Subcutaneous abdominal adipose tissue (tissue), 5 donors: ENCODE measurements around the gene LEO1.
A peak's percentile ranks its signal among the peaks of the same experiment; 100 is the strongest.

Experiments used
- H3K27ac ChIP-seq: one replicate; pipeline ENCODE4 v1.7.0; 2013; ENCODE audit warnings: low read depth, mild to moderate bottlenecking, inconsistent platforms, low read length, moderate library complexity
- H3K27me3 ChIP-seq, 5 donors: one replicate each; pipeline ENCODE4 v1.7.0; 2013; ENCODE audit warnings: low read length in 5 of 5, inconsistent platforms in 1 of 5; ENCODE audit not compliant: control insufficient read depth in 5 of 5, insufficient read depth in 4 of 5
- H3K36me3 ChIP-seq, 5 donors: one replicate each; pipeline ENCODE4 v1.7.0; 2013; ENCODE audit warnings: low read length in 5 of 5; ENCODE audit not compliant: control insufficient read depth in 5 of 5, insufficient read depth in 5 of 5
- H3K4me1 ChIP-seq, 5 donors: one replicate each; pipeline ENCODE4 v1.7.0; 2013; ENCODE audit warnings: low read length in 5 of 5, mild to moderate bottlenecking in 3 of 5, moderate library complexity in 1 of 5; ENCODE audit not compliant: control insufficient read depth in 5 of 5, insufficient read depth in 5 of 5
- H3K4me3 ChIP-seq, 5 donors: one replicate each; pipeline ENCODE4 v1.7.0; 2013; ENCODE audit warnings: low read length in 5 of 5, low read depth in 1 of 5
- H3K9ac ChIP-seq, 5 donors: one replicate each; pipeline ENCODE4 v1.7.0; 2013; ENCODE audit warnings: low read length in 5 of 5, mild to moderate bottlenecking in 4 of 5, moderate library complexity in 3 of 5
- H3K9me3 ChIP-seq, 5 donors: one replicate each; pipeline ENCODE4 v1.7.0; 2013; ENCODE audit warnings: low read length in 5 of 5; ENCODE audit not compliant: control insufficient read depth in 5 of 5
- donor health status: healthy.
- donor health status: healthy.
- donor health status: healthy.
- donor health status: healthy.
- donor health status: healthy.

LEO1 gene

DNA sequence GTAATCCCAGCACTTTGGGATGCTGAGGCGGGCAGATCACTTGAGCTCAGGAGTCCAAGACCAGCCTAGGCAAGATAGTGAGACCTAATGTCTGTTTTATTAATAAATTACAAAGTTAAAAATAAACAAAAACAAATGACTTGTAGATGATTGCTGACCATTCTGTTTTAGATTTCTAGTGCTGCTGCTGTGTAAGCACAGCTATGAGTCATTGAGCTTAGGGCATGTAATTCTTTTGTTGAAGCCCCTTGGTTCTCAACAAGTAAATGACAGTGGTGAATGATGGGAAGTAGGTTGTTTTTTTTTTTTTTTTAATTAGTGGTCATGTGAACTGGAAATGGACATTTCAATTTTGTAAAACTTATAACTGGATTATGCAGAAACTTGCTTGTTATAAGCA, 63.3 kb downstream of the LEO1 start:
- H3K4me1 ChIP-seq, result peaks cover 0 to 4% (median 0%) of the 10 kb centered on the region in 5 donors
- H3K9ac ChIP-seq, result no peak overlapping the region
- H3K27me3 ChIP-seq, result no peaks in the 10 kb centered on the region
- no peak overlapping the region for H3K27ac ChIP-seq
- no peak overlapping the region for H3K4me3 ChIP-seq
- H3K36me3 ChIP-seq, result peaks cover 8 to 43% (median 34%) of the 10 kb centered on the region in 5 donors
- no peaks in the 10 kb centered on the region for H3K9me3 ChIP-seq

DNA sequence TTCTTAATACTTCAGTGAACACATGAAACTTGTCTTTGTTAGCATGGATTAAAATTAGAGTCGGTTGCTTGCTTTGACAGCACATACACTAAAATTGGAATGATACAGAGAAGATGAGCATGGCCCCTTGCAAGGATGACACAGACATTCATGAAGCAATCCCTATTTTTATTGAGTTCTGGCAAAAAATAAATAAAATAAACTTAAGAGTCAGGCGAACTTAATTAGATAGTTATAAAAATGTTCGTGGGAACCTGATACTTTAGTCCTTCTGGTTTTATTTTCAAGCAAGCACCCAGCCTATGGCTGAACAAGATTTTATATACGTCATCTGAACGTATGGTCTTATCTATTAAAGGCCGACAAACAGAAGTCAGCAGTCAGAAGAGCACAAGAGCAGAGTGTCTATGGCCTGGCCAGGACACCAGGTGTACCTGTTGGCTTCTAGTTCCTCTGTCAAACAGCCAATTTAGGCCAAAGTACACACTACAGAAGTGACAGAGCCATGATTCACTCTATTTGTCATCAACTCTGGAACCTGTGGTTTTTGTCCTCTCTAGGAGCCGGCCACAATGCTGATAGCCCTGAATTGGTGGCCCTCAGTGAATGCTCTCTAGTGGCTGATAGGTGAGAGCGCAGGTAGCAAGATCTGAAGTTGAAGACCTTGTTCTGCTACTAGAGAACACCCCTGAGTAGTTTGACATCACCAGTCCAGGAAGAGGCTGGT, 64.3 kb downstream of the LEO1 start:
- Histone ChIP-seq H3K9ac (no peak overlapping the region), H3K27ac (no peak overlapping the region), H3K36me3 (peaks cover 8 to 44% (median 35%) of the 10 kb centered on the region in 5 donors), H3K4me1 (peaks cover 0 to 4% (median 0%) of the 10 kb centered on the region in 5 donors), H3K4me3 (no peak overlapping the region), H3K27me3 (no peaks in the 10 kb centered on the region), H3K9me3 (no peaks in the 10 kb centered on the region)

- Histone ChIP-seq H3K9me3 (no peaks in the 10 kb centered on the region), H3K27me3 (no peaks in the 10 kb centered on the region), H3K4me1 (no peaks in the 10 kb centered on the region), H3K27ac (no peak overlapping the region), H3K4me3 (no peak overlapping the region), H3K36me3 (peaks cover 30 to 59% (median 47%) of the 10 kb centered on the region in 5 donors), H3K9ac (no peak overlapping the region)
Measured at GRCh38 chr15:51904931-51905330, 66.6 kb downstream of the LEO1 start.

GRCh38 chr15:51904421-51904820, 67.2 kb downstream of the LEO1 start:
- Histone ChIP-seq H3K36me3 (peaks cover 31 to 60% (median 50%) of the 10 kb centered on the region in 5 donors), H3K9ac (no peak overlapping the region), H3K4me1 (no peaks in the 10 kb centered on the region), H3K27me3 (no peaks in the 10 kb centered on the region), H3K4me3 (no peak overlapping the region), H3K27ac (no peak overlapping the region), H3K9me3 (no peaks in the 10 kb centered on the region)

GRCh38 chr15:51889486-51889885, 82.1 kb downstream of the LEO1 start:
- H3K27me3 ChIP-seq, result no peaks in the 10 kb centered on the region
- peaks cover 0 to 9% (median 1%) of the 10 kb centered on the region in 5 donors for H3K4me1 ChIP-seq
- no peak overlapping the region for H3K4me3 ChIP-seq
- H3K27ac ChIP-seq, result no peak overlapping the region
- no peak overlapping the region for H3K9ac ChIP-seq
- H3K36me3 ChIP-seq, result peaks cover 3 to 22% (median 16%) of the 10 kb centered on the region in 5 donors
- H3K9me3 ChIP-seq, result no peaks in the 10 kb centered on the region

GRCh38 chr15:51888593-51889195, 82.9 kb downstream of the LEO1 start:
- peaks cover 1 to 16% (median 6%) of the 10 kb centered on the region in 5 donors for H3K4me1 ChIP-seq
- no peaks in the 10 kb centered on the region for H3K27me3 ChIP-seq
- no peak overlapping the region for H3K4me3 ChIP-seq
- peak overlapping the region; percentile 31 for H3K27ac ChIP-seq
- no peaks in the 10 kb centered on the region for H3K9me3 ChIP-seq
- no peak overlapping the region for H3K9ac ChIP-seq
- peaks cover under 1 to 19% (median 12%) of the 10 kb centered on the region in 5 donors for H3K36me3 ChIP-seq
